Heart left ventricle (tissue), 16 donors: Measurements from ENCODE around the gene NAT10. TPM values are rescaled to one million over a fixed set of nuclear protein-coding genes. Genes with fewer than 3 reads are reported as not detected.
A peak's percentile ranks its signal among the peaks of the same experiment; 100 is the strongest.

ENCODE experiments used
- ATAC-seq, 4 donors: fragments of 200-7000 bp; cut with Tn5 transposase; one replicate each; pipeline ENCODE4 v1.9.1; 2020 to 2022; ENCODE audit warnings: moderate library complexity in 4 of 4, mild to moderate bottlenecking in 3 of 4, moderate number of reproducible peaks in 1 of 4
- DNase-seq, 5 donors: peaks; one replicate each; pipeline ENCODE4 v3.0.0-alpha.2; 2020
- H3K27ac ChIP-seq, 12 donors: fragments of 200-600 bp; sonication (generic) in 4 of 12; one replicate each; pipeline versions ENCODE4 v1.5.0 to v1.8.0; 2016 to 2022; ENCODE audit warnings: mild to moderate bottlenecking in 2 of 12
- H3K27me3 ChIP-seq, 9 donors: fragments of 200-600 bp; sonication (generic) in 2 of 9; one replicate each; pipeline versions ENCODE4 v1.5.1 to v1.8.0; 2016 to 2022; ENCODE audit warnings: mild to moderate bottlenecking in 3 of 9
- H3K36me3 ChIP-seq, 9 donors: fragments of 200-600 bp; sonication (generic) in 2 of 9; one replicate each; pipeline versions ENCODE4 v1.5.0 to v1.8.0; 2018 to 2022; ENCODE audit warnings: mild to moderate bottlenecking in 2 of 9
- H3K4me1 ChIP-seq, 12 donors: fragments of 200-600 bp; sonication (generic) in 4 of 12; one replicate each; pipeline versions ENCODE4 v1.5.0 to v1.8.0; 2016 to 2022; ENCODE audit warnings: mild to moderate bottlenecking in 3 of 12
- H3K4me3 ChIP-seq, 12 donors: fragments of 200-600 bp; sonication (generic) in 4 of 12; one replicate each; pipeline versions ENCODE4 v1.5.0 to v1.8.0; 2017 to 2022; ENCODE audit warnings: mild to moderate bottlenecking in 9 of 12, moderate library complexity in 4 of 12
- H3K9me3 ChIP-seq, 12 donors: fragments of 200-600 bp; sonication (generic) in 4 of 12; one replicate each; pipeline versions ENCODE4 v1.5.0 to v1.8.0; 2016 to 2022; ENCODE audit warnings: mild to moderate bottlenecking in 1 of 12
- CTCF ChIP-seq, 12 donors: fragments of 200-600 bp; sonication (generic) in 4 of 12; IDR thresholded peaks; one replicate each; pipeline versions ENCODE4 v1.5.0 to v1.8.0; 2018 to 2022; ENCODE audit warnings: antibody characterized with exemption in 12 of 12, mild to moderate bottlenecking in 5 of 12
- POLR2A ChIP-seq, 2 donors: fragments of 450-650 bp; IDR thresholded peaks; one replicate each; pipeline ENCODE4 v1.6.1; 2017; ENCODE audit warnings: antibody characterized with exemption in 2 of 2, mild to moderate bottlenecking in 2 of 2, moderate library complexity in 2 of 2
- WGBS, 4 donors: extraction: QIAGEN DNeasy Blood & Tissue Kit in 2 of 4; methylation state at CpG; one replicate each; pipeline versions ENCODE4 v1.1.5 to v1.1.7; 2013 to 2018; 5-methylcytosine and 5-hydroxymethylcytosine counted together
- intact Hi-C, 10 donors: fragments of 100-400 bp; cut with DNase I; formaldehyde crosslinking; loops; one replicate each; pipeline versions ENCODE4 v1.11.1 to v1.14.2; 2022
- polyA plus RNA-seq, 2 donors: library from polyadenylated mRNA; stranded (reverse); fragments of 200-250 nt; gene quantifications; one replicate each; pipeline ENCODE4 v1.2.3, GENCODE V29; 2013
- total RNA-seq, 9 donors: library from RNA; depleted of rRNA in 2 of 9; stranded (reverse); fragments of >200 nt in 2 of 9; fragmentation: NEBNext Ultra II Directional in 3 of 9; extraction: Animal tissue kit (Norgen Biotek cat#: 25700) in 3 of 9; gene quantifications; one replicate each; pipeline versions ENCODE4 v1.1.0 to v1.2.4, GENCODE V29; 2016 to 2023
- donor health status: ischemic (EF 13 %, LVEDD 7.1; RV severe dilation, severe dysfunction).
- donor health status: healthy with polysubstance abuse.
- donor health status: DM: no; HTN: yes; CAD: no.
- donor health status: DM: no; HTN: no; CAD: no.
- donor health status: ischemic (EF 25% LVEDD 6.9; RV normal size, moderate dysfunction).
- donor health status: ischemic (EF 25% LVEDD 5.7; RV mildly dilated, moderate dysfunction).
- donor health status: healthy.
- donor health status: DM: yes; HTN: yes; CAD: no.
- donor health status: ischemic (EF 35%, LVEDD 5.7; RV mildly dilated, moderate dysfunction).
- donor health status: nonischemic (EF 11% LVEDD 7.7; RV severe dilation, severe dysfunction).
- donor health status: DM: yes; HTN: yes; CAD: no.
- donor health status: PGD.
- donor health status: ischemic (EF 29% LVEDD 5.4; RV normal size, mild dysfunction).
- donor health status: nonischemic (EF 23%, LVEDD 6.1; RV moderate dilation, normal function).

Gene NAT10
- total and polyA plus RNA-seq, 11 donors: 14.5 to 27.1 (median 21.1) TPM

GRCh38 chr11:34154059-34154875, 48.8 kb downstream of the NAT10 start:
- peaks cover 0 to 21% (median 3%) of the 10 kb centered on the region in 12 donors for H3K4me1 ChIP-seq
- no peaks in the 10 kb centered on the region for H3K27me3 ChIP-seq
- 77 to 83% (median 81%) methylated on average over 13 to 16 of the region's 16 CpGs for WGBS, 4 donors
- DNase-seq (peak in 1 of 5 donors; percentile 15), ATAC-seq (no peak)
- H3K36me3 ChIP-seq: peaks cover 0 to 62% (median 48%) of the 10 kb centered on the region in 9 donors
- no peak for TF ChIP-seq CTCF (IDR thresholded peaks at IDR 0.05)
- no peak for TF ChIP-seq POLR2A (IDR thresholded peaks at IDR 0.05)
- no peaks in the 10 kb centered on the region for H3K9me3 ChIP-seq
- no peak overlapping the region for H3K4me3 ChIP-seq
- intact Hi-C loops: no loop called here
- H3K27ac ChIP-seq: peak overlapping the region in 1 of 12 donors; percentile 59

- 68 to 91% (median 82%) methylated on average over 15 of the region's 15 CpGs for WGBS, 4 donors
- DNase-seq (no peak), ATAC-seq (no peak)
- intact Hi-C loops: no loop called here
- no peak overlapping the region for H3K4me3 ChIP-seq
- H3K36me3 ChIP-seq: peaks cover 0 to 60% (median 41%) of the 10 kb centered on the region in 9 donors
- H3K9me3 ChIP-seq: no peaks in the 10 kb centered on the region
- H3K27ac ChIP-seq: peak overlapping the region in 2 of 12 donors; percentile 9 to 59
- TF ChIP-seq CTCF (IDR thresholded peaks at IDR 0.05) (no peak), POLR2A (IDR thresholded peaks at IDR 0.05) (no peak)
- H3K27me3 ChIP-seq: no peaks in the 10 kb centered on the region
- peaks cover 0 to 21% (median 10%) of the 10 kb centered on the region in 12 donors for H3K4me1 ChIP-seq
Measured at GRCh38 chr11:34155057-34155756, 49.8 kb downstream of the NAT10 start.

- Histone ChIP-seq H3K4me1 (peaks cover 0 to 21% (median 10%) of the 10 kb centered on the region in 12 donors), H3K36me3 (peaks cover 0 to 58% (median 36%) of the 10 kb centered on the region in 9 donors), H3K4me3 (no peak overlapping the region), H3K27me3 (no peaks in the 10 kb centered on the region), H3K27ac (peak overlapping the region in 2 of 12 donors; percentile 19 to 59), H3K9me3 (no peaks in the 10 kb centered on the region)
- TF ChIP-seq CTCF (IDR thresholded peaks at IDR 0.05): no peak
- TF ChIP-seq POLR2A (IDR thresholded peaks at IDR 0.05): no peak
- ATAC-seq (no peak), DNase-seq (no peak)
- intact Hi-C loops: no loop called here
- WGBS, 4 donors: 62 to 77% (median 70%) methylated on average over 2 of the region's 2 CpGs; no CpG with 5 or more reads in 1 of the 4 donors
Measured at GRCh38 chr11:34155757-34156062, 50.3 kb downstream of the NAT10 start.

- Histone ChIP-seq H3K27ac (peak overlapping the region in 2 of 12 donors; percentile 28 to 29), H3K36me3 (peaks cover 0 to 60% (median 31%) of the 10 kb centered on the region in 9 donors), H3K9me3 (no peaks in the 10 kb centered on the region), H3K27me3 (no peaks in the 10 kb centered on the region), H3K4me1 (peaks cover 0 to 21% (median 9%) of the 10 kb centered on the region in 12 donors), H3K4me3 (no peak overlapping the region)
- ATAC-seq (peak in 3 of 4 donors; percentile 8 to 38 (median 31)), DNase-seq (peak in 4 of 5 donors; percentile 52 to 81 (median 58))
- WGBS, 4 donors: 64 to 74% (median 72%) methylated on average over 8 to 9 of the region's 9 CpGs
- intact Hi-C loops: no loop called here
- no peak for TF ChIP-seq CTCF (IDR thresholded peaks at IDR 0.05)
- no peak for TF ChIP-seq POLR2A (IDR thresholded peaks at IDR 0.05)
Measured at GRCh38 chr11:34157163-34157562, 51.7 kb downstream of the NAT10 start.
